ENCODE results near the gene KDSR. TPM values are rescaled to one million over a fixed set of nuclear protein-coding genes. Genes with fewer than 3 reads are reported as not detected.

The KDSR gene
- total and polyA plus RNA-seq, 9 of the 15 experiments (the other 6 are each of a cell fraction or from before 2014, with no cell fraction given) = 4.0 to 24.7 (median 12.4) TPM

DNA sequence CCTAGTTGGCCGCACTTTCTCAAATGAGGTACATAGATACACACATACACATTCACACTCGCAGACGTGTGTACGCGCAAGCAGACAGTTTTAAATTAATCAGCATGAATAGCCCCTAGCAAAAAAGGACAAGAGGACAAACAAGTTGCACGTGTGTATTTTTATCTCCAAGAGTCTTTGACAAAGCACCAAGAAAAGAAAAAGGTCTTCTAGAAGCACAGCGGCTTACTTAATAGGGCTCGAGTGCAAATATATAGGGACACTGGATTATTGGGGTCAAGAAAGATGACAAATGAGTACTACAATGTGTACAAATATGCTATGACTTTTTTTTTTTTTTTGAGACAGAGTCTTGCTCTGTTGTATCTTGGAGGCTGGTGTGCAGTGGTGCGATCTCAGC, 45.7 kb downstream of the KDSR start:
- Histone ChIP-seq H3K4me3 (no peak overlapping the region), H3K9me1 (ENCODE audit: control insufficient read depth, insufficient read depth, low read length) (no peaks in the 10 kb centered on the region), H2AFZ (ENCODE audit: low read depth, low read length) (peak overlapping the region; percentile 91), H3K4me1 (replicated peaks in 1 of 2; ENCODE audit: control insufficient read depth in 2 of 2, insufficient read depth in 2 of 2, low read length in 2 of 2) (peaks cover 7 to 17% of the 10 kb centered on the region in 2 experiments; a peak in 4 of 5 replicates), H3K27me3 (ENCODE audit: control insufficient read depth in 2 of 2, insufficient read depth in 2 of 2, low read length in 2 of 2) (peaks cover 0 to 4% of the 10 kb centered on the region in 2 experiments; a peak in 1 of 5 replicates), H3K9me3 (replicated peaks; ENCODE audit: control insufficient read depth, insufficient read depth, low read depth, low read length) (no peaks in the 10 kb centered on the region), H3K4me2 (ENCODE audit: insufficient read depth, low read length) (peak overlapping the region; percentile 76; the same call in 1 of the 2 replicates), H3K9ac (ENCODE audit: insufficient read depth in 1 of 2, low read depth in 2 of 2, low read length in 2 of 2) (no peak overlapping the region), H3K27ac (ENCODE audit: extremely low read depth, low read depth, low read length) (no peak overlapping the region), H4K20me1 (replicated peaks; ENCODE audit: control insufficient read depth, insufficient read depth, low read length) (no peaks in the 10 kb centered on the region), H3K36me3 (ENCODE audit: control insufficient read depth, insufficient read depth, low read length) (no peaks in the 10 kb centered on the region), H3K79me2 (ENCODE audit: control insufficient read depth, insufficient read depth, low read length) (no peaks in the 10 kb centered on the region)
- intact Hi-C loops (cut with micrococcal nuclease) (loop anchor here (5.0 kb wide), 1 partner anchor 189 kb away; no protein-coding TSS in a partner anchor), in situ Hi-C loops (cut with MboI) (no loop called here)
- DNase-seq (ENCODE audit: extremely low read depth in 1 of 4, low spot score in 3 of 4) (no peak), ATAC-seq (no peak), FAIRE-seq (no peak)
- BruUV-seq (replicated peaks) = no TSS peak
- TF ChIP-seq SIN3A (IDR thresholded peaks at IDR 0.05; ENCODE audit: borderline replicate concordance in 2 of 2, control insufficient read depth in 1 of 2, low read depth in 2 of 2, low read length in 2 of 2) (no peak), ZBTB12 (CRISPR knock-in tag; IDR thresholded peaks at IDR 0.05) (no peak), TCF7L2 (IDR thresholded peaks at IDR 0.05; ENCODE audit: low read depth, low read length) (no peak), TBL1XR1 (IDR thresholded peaks at IDR 0.05; ENCODE audit: low read length in 2 of 2) (no peak), SETDB1 (IDR thresholded peaks at IDR 0.05; ENCODE audit: low read length) (no peak)
- 88% methylated on average over 5 of the region's 9 CpGs for WGBS (ENCODE audit: insufficient coverage, low coverage, missing lambda C conversion rate)
- ChIA-PET CTCF (ENCODE audit: low intra/inter-chr PET ratio) (interaction anchor here (0.7 kb wide), 1 partner anchor 162 kb away, joined by 3 read pairs; no protein-coding TSS in a partner anchor), POLR2A (interaction anchor here (0.6 kb wide), 1 partner anchor 666 kb away, joined by 3 read pairs; no protein-coding TSS in a partner anchor)
